Activated naive CD4-positive, alpha-beta T cell treated with anti-CD3 and anti-CD28 coated beads for 36 hours (primary cell): ENCODE data around the gene NT5C1A. TPM values are rescaled to one million over a fixed set of nuclear protein-coding genes. Genes with fewer than 3 reads are reported as not detected.

Experiments
- CTCF ChIA-PET: fragments of 350-600 bp; sonication (Branson Sonifier 250); formaldehyde crosslinking; loops from one replicate; lab custom pipeline; 2021; ENCODE audit warnings: antibody characterized with exemption; lab: Charles Lee
- DNase-seq: peaks from one replicate; pipeline ENCODE4 v3.0.0-alpha.2; 2020
- H3K27ac Mint-ChIP-seq: one replicate; pipeline ENCODE4 v1.8.0; 2021; ENCODE audit warnings: mild to moderate bottlenecking, mixed read lengths
- H3K27me3 Mint-ChIP-seq: one replicate; pipeline ENCODE4 v1.8.0; 2021; ENCODE audit warnings: low read depth, mixed read lengths
- H3K36me3 Mint-ChIP-seq: one replicate; pipeline ENCODE4 v1.8.0; 2021; ENCODE audit warnings: low read depth, mixed read lengths
- H3K4me1 Mint-ChIP-seq: one replicate; pipeline ENCODE4 v1.8.0; 2021; ENCODE audit warnings: low read depth, mixed read lengths
- H3K4me3 Mint-ChIP-seq: one replicate; pipeline ENCODE4 v1.8.0; 2021; ENCODE audit warnings: mild to moderate bottlenecking, moderate library complexity, mixed read lengths
- H3K9me3 Mint-ChIP-seq: one replicate; pipeline ENCODE4 v1.8.0; 2021; ENCODE audit warnings: mixed read lengths
- intact Hi-C: fragments of 100-400 bp; cut with micrococcal nuclease; formaldehyde crosslinking; loops from one replicate; pipeline ENCODE4 v1.15.1; 2023
- total RNA-seq, 2 experiments: library from RNA; stranded (reverse); gene quantifications; one replicate each; pipeline ENCODE4 v1.2.3, GENCODE V29; 2021

Gene NT5C1A
- total RNA-seq, 2 experiments from 2014 or later, result not detected

- Mint-ChIP-seq H3K4me1 (peaks cover 5% of the 10 kb centered on the region), H3K27me3 (peaks cover 18% of the 10 kb centered on the region), H3K27ac (no peak overlapping the region), H3K4me3 (no peak overlapping the region), H3K9me3 (no peaks in the 10 kb centered on the region), H3K36me3 (no peaks in the 10 kb centered on the region)
- CTCF ChIA-PET, result interaction anchor here (0.7 to 1.4 kb wide), 3 partner anchors 22 to 37 kb away, joined by 3 read pairs; no protein-coding TSS in a partner anchor
- intact Hi-C loops, result no loop called here
- no peak for DNase-seq
Observed at GRCh38 chr1:39633422-39633821, 38.5 kb downstream of the NT5C1A start.

DNA sequence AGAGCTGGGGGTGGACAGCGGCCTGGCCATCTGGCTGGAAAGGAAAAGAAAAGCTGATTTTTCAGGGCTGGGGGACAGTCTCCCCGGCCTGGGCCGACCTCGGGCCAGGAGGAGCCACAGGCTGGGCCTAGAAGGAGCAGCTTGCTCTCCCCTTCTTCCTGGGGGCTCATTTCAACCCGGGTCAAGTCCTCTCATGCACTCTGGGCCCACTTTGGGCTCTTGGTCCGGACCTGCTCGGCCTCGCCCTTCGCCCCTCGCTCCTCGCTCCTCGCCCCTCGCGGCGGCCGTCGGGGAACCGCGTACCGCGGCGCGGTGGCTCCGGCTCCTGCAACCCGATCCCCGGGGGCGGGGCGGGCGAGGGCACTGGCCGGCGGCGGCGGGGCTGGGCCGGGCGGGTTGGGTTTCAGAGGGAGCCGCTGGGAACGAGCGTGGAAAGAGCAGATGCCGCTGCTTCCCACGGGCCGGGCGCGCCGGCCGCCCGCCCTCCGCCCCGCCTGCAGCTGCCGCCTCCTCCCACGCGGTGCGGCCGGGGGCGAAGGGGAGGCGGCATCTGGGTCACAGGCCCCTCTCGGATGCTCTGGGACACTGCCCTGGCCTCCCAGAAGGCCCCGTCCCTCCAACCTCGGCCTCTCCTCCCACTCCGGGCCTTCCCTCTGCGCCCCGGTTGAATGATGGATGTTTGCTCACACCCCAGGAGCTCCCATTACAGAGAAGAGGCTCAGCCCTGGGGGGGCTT lies 39.1 kb downstream of the NT5C1A start:
- no peaks in the 10 kb centered on the region for H3K36me3 Mint-ChIP-seq
- CTCF ChIA-PET, result interaction anchor here (0.7 to 1.4 kb wide), 2 partner anchors 25 to 38 kb away, joined by 3 read pairs; no protein-coding TSS in a partner anchor
- H3K27ac Mint-ChIP-seq, result no peak overlapping the region
- no peaks in the 10 kb centered on the region for H3K9me3 Mint-ChIP-seq
- DNase-seq, result no peak
- peaks cover 5% of the 10 kb centered on the region for H3K4me1 Mint-ChIP-seq
- intact Hi-C loops, result no loop called here
- peaks cover 13% of the 10 kb centered on the region for H3K27me3 Mint-ChIP-seq
- no peak overlapping the region for H3K4me3 Mint-ChIP-seq

DNA sequence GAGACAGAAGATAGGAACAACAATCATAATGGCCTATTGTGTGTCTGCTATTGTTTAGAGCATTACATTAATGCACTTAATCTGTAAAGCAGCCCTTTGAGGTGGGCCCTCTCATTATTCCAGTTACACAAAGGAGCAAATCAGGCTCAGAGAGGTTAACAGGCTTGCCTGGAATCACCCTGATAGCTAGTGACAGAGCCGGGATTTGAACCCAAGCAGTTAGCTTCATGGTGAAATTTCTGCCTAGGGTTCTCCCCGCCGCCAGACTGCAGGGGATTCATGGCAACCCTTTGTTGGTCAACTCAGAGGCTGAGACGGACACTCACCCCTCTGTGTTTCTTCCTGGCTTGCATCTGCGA lies 39.6 kb downstream of the NT5C1A start:
- H3K4me3 Mint-ChIP-seq, result no peak overlapping the region
- no peaks in the 10 kb centered on the region for H3K36me3 Mint-ChIP-seq
- peaks cover 9% of the 10 kb centered on the region for H3K27me3 Mint-ChIP-seq
- CTCF ChIA-PET, result interaction anchor here (1.4 kb wide), 1 partner anchor 25 kb away, joined by 3 read pairs; no protein-coding TSS in a partner anchor
- intact Hi-C loops, result no loop called here
- no peak overlapping the region for H3K27ac Mint-ChIP-seq
- peaks cover 5% of the 10 kb centered on the region for H3K4me1 Mint-ChIP-seq
- no peaks in the 10 kb centered on the region for H3K9me3 Mint-ChIP-seq
- DNase-seq, result no peak

DNA sequence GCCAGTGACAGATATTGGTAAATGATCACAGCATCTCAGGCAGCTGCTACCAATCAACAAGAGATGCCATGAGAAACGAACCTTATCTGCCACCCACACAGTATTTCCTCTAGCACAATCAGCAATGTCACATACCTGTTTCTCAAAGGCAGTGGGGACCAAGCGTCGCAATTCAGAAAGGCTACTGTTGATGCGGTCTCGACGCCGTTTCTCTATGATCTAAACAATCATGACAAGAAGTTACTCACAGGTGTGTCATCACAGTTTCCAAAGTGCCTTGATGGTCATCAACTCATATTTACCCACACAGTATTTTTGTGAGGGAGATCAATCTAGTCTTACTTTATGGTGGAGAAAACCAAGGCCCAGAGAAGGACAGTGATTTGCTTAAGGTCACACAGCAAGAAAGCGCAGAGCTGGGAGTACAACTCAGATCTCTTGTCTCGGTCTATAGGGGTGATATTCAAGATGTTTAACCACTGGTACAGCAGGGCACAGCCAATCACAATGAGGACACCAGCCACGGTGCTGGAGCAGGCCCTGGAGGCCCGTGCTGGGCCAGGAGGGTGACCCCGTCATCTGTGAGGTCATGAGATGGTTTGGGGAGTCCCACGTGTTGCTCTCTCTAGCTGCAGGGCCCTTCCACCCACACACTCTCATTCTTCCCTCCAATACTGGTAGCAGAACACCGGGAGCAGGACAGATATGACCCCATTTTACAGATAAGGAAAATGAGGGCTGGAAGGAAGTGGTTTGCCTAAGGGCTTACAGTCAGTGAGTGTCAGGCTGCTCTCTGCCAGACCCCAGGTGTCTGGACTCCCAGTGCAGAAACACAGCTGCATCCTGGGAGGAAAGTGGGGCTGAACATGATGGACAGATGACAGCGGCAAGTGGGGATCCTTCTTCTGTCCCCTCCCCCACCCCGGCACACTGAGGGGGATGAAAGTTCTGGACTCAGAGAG lies 40.3 kb downstream of the NT5C1A start:
- Mint-ChIP-seq H3K27ac (no peak overlapping the region), H3K4me1 (peaks cover 5% of the 10 kb centered on the region), H3K9me3 (no peaks in the 10 kb centered on the region), H3K27me3 (peaks cover 8% of the 10 kb centered on the region), H3K36me3 (no peaks in the 10 kb centered on the region), H3K4me3 (no peak overlapping the region)
- DNase-seq, result no peak
- intact Hi-C loops, result no loop called here
- CTCF ChIA-PET, result interaction anchor here (1.4 to 2.1 kb wide), 2 partner anchors 26 kb away, joined by 3 to 8 read pairs; no protein-coding TSS in a partner anchor

DNA sequence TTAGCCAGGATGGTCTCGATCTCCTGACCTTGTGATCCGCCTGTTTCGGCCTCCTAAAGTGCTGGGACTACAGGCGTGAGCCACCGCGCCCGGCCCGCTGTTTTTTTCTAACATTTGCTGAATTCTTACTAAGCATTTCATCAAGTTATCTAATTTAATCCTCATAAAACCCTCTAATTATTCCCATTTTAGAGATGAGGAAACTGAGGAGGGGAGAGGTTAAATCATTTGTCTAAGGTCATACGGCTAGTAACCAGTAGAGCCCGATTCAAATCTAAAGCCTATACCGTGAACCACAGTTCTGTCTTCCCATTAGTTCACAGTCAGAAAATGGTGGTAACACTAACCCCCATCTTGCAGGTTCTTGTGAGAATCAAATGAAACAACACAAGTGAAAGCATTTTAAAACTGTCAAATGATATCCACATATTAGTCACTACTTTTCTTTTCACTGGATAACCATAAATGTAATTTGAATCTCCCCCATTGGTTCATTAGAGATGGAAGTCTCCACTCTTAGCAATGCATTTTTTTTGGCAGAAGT lies 43.0 kb downstream of the NT5C1A start:
- H3K27me3 Mint-ChIP-seq, result peaks cover 3% of the 10 kb centered on the region
- H3K4me3 Mint-ChIP-seq, result no peak overlapping the region
- CTCF ChIA-PET, result no interaction called here

GRCh38 chr1:39626646-39627045 lies 45.3 kb downstream of the NT5C1A start:
- no peak overlapping the region for H3K4me3 Mint-ChIP-seq
- intact Hi-C loops, result no loop called here
- H3K27ac Mint-ChIP-seq, result no peak overlapping the region
- DNase-seq, result no peak
- CTCF ChIA-PET, result interaction anchor here (1.8 kb wide), 1 partner anchor 31 kb away, joined by 4 read pairs; no protein-coding TSS in a partner anchor
- H3K27me3 Mint-ChIP-seq, result no peaks in the 10 kb centered on the region
- no peaks in the 10 kb centered on the region for H3K9me3 Mint-ChIP-seq
- H3K36me3 Mint-ChIP-seq, result no peaks in the 10 kb centered on the region
- peaks cover 5% of the 10 kb centered on the region for H3K4me1 Mint-ChIP-seq

More for the DNA sequence above, 43.0 kb downstream of the NT5C1A start:
- H3K9me3 Mint-ChIP-seq, result no peaks in the 10 kb centered on the region
- intact Hi-C loops, result no loop called here
- no peak overlapping the region for H3K27ac Mint-ChIP-seq
- no peaks in the 10 kb centered on the region for H3K36me3 Mint-ChIP-seq
- no peak for DNase-seq
- H3K4me1 Mint-ChIP-seq, result peaks cover 5% of the 10 kb centered on the region

DNA sequence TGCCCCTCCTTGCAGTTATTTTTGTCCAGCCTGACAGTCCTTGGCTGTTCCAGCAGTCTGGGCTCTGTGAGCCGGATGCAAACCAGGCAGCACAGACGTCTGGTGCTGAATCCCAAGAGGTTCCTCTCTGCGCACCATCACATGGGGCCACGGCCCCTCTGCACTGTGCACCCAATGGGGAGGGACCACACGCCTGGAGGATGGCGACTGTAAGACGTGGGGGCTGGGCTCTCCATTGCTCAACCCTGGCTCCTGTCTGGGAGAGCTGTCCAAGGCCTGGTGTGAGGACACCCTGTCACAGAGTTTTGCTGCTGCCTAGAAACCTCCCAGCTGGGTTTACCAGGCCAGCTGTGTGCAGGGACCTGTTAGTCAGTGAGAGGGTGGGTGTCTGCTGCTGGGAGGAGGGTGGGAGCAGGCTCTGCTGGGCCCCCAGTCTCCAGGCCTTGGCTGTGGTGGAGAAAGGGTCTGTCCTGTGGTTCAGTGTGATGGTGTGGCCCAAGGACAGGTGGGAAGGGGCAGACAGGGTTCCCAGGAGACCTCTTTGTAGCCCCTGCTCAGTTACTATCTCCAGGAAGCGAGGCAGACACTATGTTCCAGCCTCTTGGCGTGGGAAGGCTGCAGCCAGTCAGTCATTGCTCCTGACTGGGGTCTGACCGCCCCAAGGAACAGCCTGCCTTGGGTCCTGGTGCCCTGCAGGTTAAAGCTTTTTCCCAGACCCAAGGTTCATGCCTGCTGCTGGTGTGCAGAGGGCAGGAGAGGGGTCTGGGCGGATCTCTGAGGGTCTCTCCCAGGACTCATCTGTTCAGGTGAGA lies 46.2 kb downstream of the NT5C1A start:
- no peaks in the 10 kb centered on the region for H3K27me3 Mint-ChIP-seq
- CTCF ChIA-PET, result interaction anchor here (0.5 to 1.9 kb wide), 3 partner anchors 32 to 47 kb away, joined by 3 to 6 read pairs (median 4); partner anchors contain the start of gene NT5C1A
- H3K27ac Mint-ChIP-seq, result no peak overlapping the region
- intact Hi-C loops, result no loop called here
- H3K4me1 Mint-ChIP-seq, result peaks cover 3% of the 10 kb centered on the region
- H3K9me3 Mint-ChIP-seq, result no peaks in the 10 kb centered on the region
- no peak overlapping the region for H3K4me3 Mint-ChIP-seq
- no peak for DNase-seq
- no peaks in the 10 kb centered on the region for H3K36me3 Mint-ChIP-seq

GRCh38 chr1:39625009-39625408 lies 46.9 kb downstream of the NT5C1A start:
- no peaks in the 10 kb centered on the region for H3K36me3 Mint-ChIP-seq
- DNase-seq, result no peak
- H3K4me1 Mint-ChIP-seq, result peaks cover 3% of the 10 kb centered on the region
- no peak overlapping the region for H3K27ac Mint-ChIP-seq
- intact Hi-C loops, result no loop called here
- no peaks in the 10 kb centered on the region for H3K9me3 Mint-ChIP-seq
- no peaks in the 10 kb centered on the region for H3K27me3 Mint-ChIP-seq
- H3K4me3 Mint-ChIP-seq, result no peak overlapping the region
- CTCF ChIA-PET, result interaction anchor here (1.8 to 1.9 kb wide), 2 partner anchors 33 to 48 kb away, joined by 4 to 6 read pairs; partner anchors contain the start of gene NT5C1A

DNA sequence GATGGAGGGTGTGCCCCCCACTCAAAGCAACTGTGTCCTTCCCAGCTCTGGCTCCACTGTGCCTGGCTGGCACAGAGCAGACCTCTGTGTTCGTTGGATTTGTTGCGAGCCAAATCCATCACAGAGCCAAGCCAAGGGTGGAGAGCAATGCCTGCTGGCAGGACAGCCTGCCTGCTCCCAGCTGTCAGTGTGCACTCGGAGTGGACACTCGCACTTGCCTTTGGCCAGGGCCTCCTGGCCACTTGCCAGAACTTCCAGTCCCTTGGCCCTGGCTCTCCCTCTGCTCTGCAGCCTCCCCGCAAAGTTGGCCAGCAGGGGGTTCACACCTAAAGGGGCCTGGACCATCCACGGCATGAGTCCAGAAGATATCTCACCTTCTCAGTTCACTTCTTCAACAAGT lies 48.9 kb downstream of the NT5C1A start:
- intact Hi-C loops, result no loop called here
- CTCF ChIA-PET, result interaction anchor here (1.2 to 1.5 kb wide), 3 partner anchors 15 to 25 kb away, joined by 3 to 5 read pairs (median 3); no protein-coding TSS in a partner anchor
- Mint-ChIP-seq H3K27ac (no peak overlapping the region), H3K36me3 (no peaks in the 10 kb centered on the region), H3K4me1 (no peaks in the 10 kb centered on the region), H3K9me3 (no peaks in the 10 kb centered on the region), H3K27me3 (no peaks in the 10 kb centered on the region), H3K4me3 (no peak overlapping the region)
- no peak for DNase-seq

GRCh38 chr1:39622427-39622826 lies 49.5 kb downstream of the NT5C1A start:
- Mint-ChIP-seq H3K9me3 (no peaks in the 10 kb centered on the region), H3K4me1 (no peaks in the 10 kb centered on the region), H3K27ac (no peak overlapping the region), H3K4me3 (no peak overlapping the region), H3K36me3 (no peaks in the 10 kb centered on the region), H3K27me3 (no peaks in the 10 kb centered on the region)
- DNase-seq, result no peak
- CTCF ChIA-PET, result interaction anchor here (1.2 to 1.5 kb wide), 4 partner anchors 14 to 34 kb away, joined by 3 to 5 read pairs (median 3); no protein-coding TSS in a partner anchor
- intact Hi-C loops, result no loop called here

DNA sequence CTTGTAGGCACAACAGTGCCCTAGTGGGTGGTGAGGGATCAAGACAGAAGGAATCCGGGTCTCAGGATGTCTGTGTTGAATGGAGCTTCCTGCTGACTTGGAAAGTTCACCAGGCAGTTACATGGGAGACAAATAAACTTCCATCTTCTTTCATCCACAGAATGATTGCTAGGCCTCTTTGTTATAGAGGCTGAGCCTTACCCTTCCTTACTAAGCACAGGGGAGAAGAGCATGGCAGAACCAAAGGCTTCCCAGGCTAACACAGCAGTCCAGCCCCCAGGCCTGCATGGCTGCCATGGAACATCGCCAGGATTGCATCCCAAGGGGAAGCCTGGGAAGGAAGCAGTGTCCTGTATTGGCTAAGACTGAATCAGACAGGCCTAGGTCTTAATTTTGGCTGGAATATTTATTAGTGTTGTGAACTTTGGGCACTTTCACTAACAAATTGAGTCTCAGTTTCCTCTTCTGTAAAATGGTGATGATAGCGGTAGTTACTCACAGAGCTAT lies 51.2 kb downstream of the NT5C1A start:
- H3K4me3 Mint-ChIP-seq, result no peak overlapping the region
- H3K4me1 Mint-ChIP-seq, result no peaks in the 10 kb centered on the region
- no peaks in the 10 kb centered on the region for H3K27me3 Mint-ChIP-seq
- CTCF ChIA-PET, result interaction anchor here (1.5 to 2.2 kb wide), 2 partner anchors 14 to 33 kb away, joined by 4 to 6 read pairs; no protein-coding TSS in a partner anchor
- no peaks in the 10 kb centered on the region for H3K36me3 Mint-ChIP-seq
- intact Hi-C loops, result no loop called here
- no peak overlapping the region for H3K27ac Mint-ChIP-seq
- no peaks in the 10 kb centered on the region for H3K9me3 Mint-ChIP-seq
- DNase-seq, result no peak
